Kidney (tissue), 14 donors: ENCODE results near the gene ZC3H10. TPM values are rescaled to one million over a fixed set of nuclear protein-coding genes. Genes with fewer than 3 reads are reported as not detected.

Experiments
- DNase-seq, 5 donors: peaks; one replicate each; pipeline ENCODE4 v3.0.0-alpha.2; 2013 to 2020
- FAIRE-seq: peaks from 2 replicates; lab custom pipeline; 2012; peaks lifted over from hg19 to GRCh38; lab: Jason Lieb, UNC
- H3K27ac ChIP-seq, 2 donors: one replicate each; pipeline ENCODE4 v1.7.0; 2013; ENCODE audit warnings: low read depth in 2 of 2, low read length in 2 of 2, inconsistent platforms in 1 of 2
- H3K27me3 ChIP-seq: one replicate; pipeline ENCODE4 v1.7.1; 2013; ENCODE audit warnings: low read length, inconsistent platforms; ENCODE audit not compliant: control insufficient read depth, insufficient read depth
- H3K36me3 ChIP-seq, 3 donors: one replicate each; pipeline versions ENCODE4 v1.7.0 to v1.7.1; 2013; ENCODE audit warnings: low read length in 3 of 3, control low read depth in 1 of 3, inconsistent platforms in 1 of 3; ENCODE audit not compliant: insufficient read depth in 3 of 3, control insufficient read depth in 2 of 3
- H3K4me1 ChIP-seq, 3 donors: one replicate each; pipeline versions ENCODE4 v1.7.0 to v1.7.1; 2013; ENCODE audit warnings: low read length in 3 of 3, inconsistent platforms in 1 of 3, low read depth in 1 of 3; ENCODE audit not compliant: control insufficient read depth in 2 of 3, insufficient read depth in 2 of 3
- H3K4me3 ChIP-seq, 3 donors: one replicate each; pipeline versions ENCODE4 v1.7.0 to v1.8.1; 2013; ENCODE audit warnings: low read length in 3 of 3, control low read depth in 1 of 3, inconsistent platforms in 1 of 3
- H3K9ac ChIP-seq, 3 donors: one replicate each; pipeline versions ENCODE4 v1.7.0 to v1.7.1; 2013; ENCODE audit warnings: low read length in 3 of 3, control low read depth in 1 of 3, inconsistent platforms in 1 of 3
- H3K9me3 ChIP-seq, 3 donors: one replicate each; pipeline versions ENCODE4 v1.7.0 to v1.7.1; 2013; ENCODE audit warnings: low read length in 3 of 3, control low read depth in 1 of 3, inconsistent platforms in 1 of 3; ENCODE audit not compliant: control insufficient read depth in 2 of 3, insufficient read depth in 1 of 3
- CTCF ChIP-seq: IDR thresholded peaks from 3 replicates; pipeline ENCODE4 v1.5.1; 2012; ENCODE audit warnings: mild to moderate bottlenecking, moderate library complexity, borderline replicate concordance; ENCODE audit not compliant: insufficient read depth; ENCODE audit errors: extremely low read depth
- intact Hi-C: fragments of 100-400 bp; cut with DNase I; formaldehyde crosslinking; loops from one replicate; pipeline ENCODE4 v1.11.1; 2022
- polyA plus RNA-seq: library from polyadenylated mRNA; stranded (reverse); fragments of 350-450 nt; fragmentation: Illumina TruSeq; extraction: RNeasy Lipid Tissue Mini Kit (QIAGEN cat#74804); gene quantifications from one replicate; pipeline ENCODE4 v1.2.3, GENCODE V29; 2014; ENCODE audit warnings: low read depth, low replicate concordance; ENCODE audit not compliant: insufficient read depth
- total RNA-seq: library from RNA; stranded (reverse); fragmentation: NEBNext Ultra II Directional; extraction: Animal tissue kit (Norgen Biotek cat#: 25700); gene quantifications from one replicate; pipeline ENCODE4 v1.2.1, GENCODE V29; 2021
- donor health status: control.
- donor health status: control.
- donor health status: control.
- donor health status: control.
- donor health status: control.
- donor health status: DM: yes; HTN: yes; CAD: no.
- donor health status: Normal renal cell carcinoma (clear cell type).

ZC3H10 gene
- total and polyA plus RNA-seq, 2 donors from 2014 or later = 2.4 to 8.6 TPM

- H3K4me1 ChIP-seq = peaks cover 0 to 15% (median 10%) of the 10 kb centered on the region in 3 donors
- H3K4me3 ChIP-seq = peak overlapping the region; percentile 78 to 92 (median 86)
- no peak for TF ChIP-seq CTCF
- H3K27me3 ChIP-seq = no peaks in the 10 kb centered on the region
- no peaks in the 10 kb centered on the region for H3K9me3 ChIP-seq
- FAIRE-seq (no peak), DNase-seq (peak in 3 of 5 donors; percentile 10 to 90 (median 61))
- H3K27ac ChIP-seq = peak overlapping the region; percentile 83 to 91
- intact Hi-C loops = no loop called here
- H3K36me3 ChIP-seq = peaks cover 10 to 41% (median 28%) of the 10 kb centered on the region in 3 donors
- peak overlapping the region; percentile 67 to 85 (median 78) for H3K9ac ChIP-seq
Measured at GRCh38 chr12:56104815-56105608, 13.1 kb upstream of the ZC3H10 start.

- peak overlapping the region; percentile 78 to 92 (median 86) for H3K4me3 ChIP-seq
- no peak overlapping the region for H3K27ac ChIP-seq
- no peaks in the 10 kb centered on the region for H3K27me3 ChIP-seq
- H3K9ac ChIP-seq = peak overlapping the region; percentile 67 to 85 (median 78)
- FAIRE-seq = no peak
- DNase-seq = no peak
- intact Hi-C loops = no loop called here
- peaks cover 0 to 15% (median 10%) of the 10 kb centered on the region in 3 donors for H3K4me1 ChIP-seq
- H3K36me3 ChIP-seq = peaks cover 14 to 44% (median 29%) of the 10 kb centered on the region in 3 donors
- TF ChIP-seq CTCF = no peak
- H3K9me3 ChIP-seq = no peaks in the 10 kb centered on the region
Measured at GRCh38 chr12:56105609-56105902, 12.5 kb upstream of the ZC3H10 start.

DNA sequence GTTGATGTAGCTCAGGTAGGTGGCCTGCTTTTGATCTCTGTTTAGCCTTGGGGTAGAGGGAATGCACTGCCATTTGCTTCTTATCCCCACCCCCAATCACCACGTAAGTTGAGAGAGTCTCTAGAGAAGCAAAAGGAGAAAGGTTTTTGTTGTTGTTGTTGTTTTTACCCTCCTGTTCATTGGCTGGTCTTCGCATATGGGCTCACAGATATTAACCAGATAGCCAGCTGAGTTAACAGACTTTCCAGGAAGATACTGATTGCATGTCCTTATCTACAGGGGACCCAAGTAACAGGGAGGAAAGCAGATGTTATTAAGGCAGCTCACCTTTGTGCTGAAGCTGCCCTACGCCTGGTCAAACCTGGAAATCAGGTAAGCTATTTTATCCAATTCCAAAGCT is 10.8 kb upstream of the ZC3H10 start:
- intact Hi-C loops = no loop called here

More for the DNA sequence above, 10.8 kb upstream of the ZC3H10 start:
- Histone ChIP-seq H3K4me1 (peaks cover 0 to 15% (median 10%) of the 10 kb centered on the region in 3 donors), H3K36me3 (peaks cover 21 to 48% (median 36%) of the 10 kb centered on the region in 3 donors), H3K4me3 (no peak overlapping the region), H3K27me3 (no peaks in the 10 kb centered on the region), H3K27ac (no peak overlapping the region), H3K9ac (no peak overlapping the region), H3K9me3 (no peaks in the 10 kb centered on the region)
- TF ChIP-seq CTCF = no peak
- FAIRE-seq (no peak), DNase-seq (no peak)
